Activated CD8-positive, alpha-beta memory T cell treated with anti-CD3 and anti-CD28 coated beads for 48 hours (primary cell): ENCODE measurements around the gene KAZN.

Experiments
- DNase-seq, 3 experiments: peaks; one replicate each; pipeline ENCODE4 v3.0.0-alpha.2; 2020; ENCODE audit warnings: low read depth in 2 of 3, low spot score in 2 of 3

The KAZN gene

DNA sequence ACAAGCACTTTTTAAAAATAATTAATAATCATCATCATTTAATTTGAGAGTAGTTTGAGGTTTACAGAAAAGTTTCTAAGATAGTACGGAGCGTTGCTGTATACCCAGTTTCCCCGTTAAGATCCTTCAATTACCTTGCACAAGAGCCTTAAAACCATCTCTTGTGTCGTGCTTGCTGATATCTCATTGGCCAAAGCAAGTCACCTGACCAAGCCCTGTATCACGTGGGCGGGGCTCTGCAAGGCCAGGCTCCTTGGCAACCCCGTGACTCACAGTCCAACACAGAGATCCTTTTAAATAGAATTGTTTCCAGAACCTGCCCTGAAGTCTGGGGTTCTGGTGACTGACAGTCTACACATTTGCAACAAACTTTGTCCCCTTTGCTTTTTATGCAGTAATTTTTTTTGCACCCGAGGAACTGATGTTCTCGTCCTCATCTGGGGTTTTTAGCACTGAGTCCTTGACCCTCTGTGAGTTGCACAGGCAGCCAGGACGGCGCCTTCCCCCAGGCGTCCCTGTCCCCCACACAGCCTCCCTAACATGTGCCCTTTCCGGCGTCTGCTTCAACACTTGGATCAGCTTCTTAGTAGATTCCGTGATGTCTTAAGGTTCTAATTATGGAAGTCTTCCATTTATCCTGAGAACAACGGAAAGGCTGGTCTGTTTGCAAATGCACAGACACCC is 371.8 kb downstream of the KAZN start:
- DNase-seq: no peak

- DNase-seq: no peak
These were observed 372.3 kb downstream of the KAZN start for GRCh38 chr1:14970799-14971141.

DNA sequence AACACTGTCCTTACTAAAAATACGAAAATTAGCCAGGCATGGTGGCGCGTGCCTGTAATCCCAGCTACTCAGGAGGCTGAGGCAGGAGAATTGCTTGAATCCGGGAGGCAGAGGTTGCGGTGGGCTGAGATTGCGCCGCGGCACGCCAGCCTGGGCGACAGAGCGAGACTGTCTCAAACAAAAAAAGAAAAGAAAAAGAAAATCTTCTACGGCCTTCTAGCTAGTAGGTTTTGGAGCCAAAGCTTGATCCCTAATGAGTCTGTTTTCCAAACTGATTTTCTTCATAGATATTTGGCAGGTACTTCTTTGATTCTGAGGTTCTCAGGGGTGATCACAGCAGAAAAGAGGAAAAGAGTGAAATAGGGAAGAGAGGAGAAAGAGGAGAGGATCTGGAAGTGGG is 372.7 kb downstream of the KAZN start:
- no peak for DNase-seq

DNA sequence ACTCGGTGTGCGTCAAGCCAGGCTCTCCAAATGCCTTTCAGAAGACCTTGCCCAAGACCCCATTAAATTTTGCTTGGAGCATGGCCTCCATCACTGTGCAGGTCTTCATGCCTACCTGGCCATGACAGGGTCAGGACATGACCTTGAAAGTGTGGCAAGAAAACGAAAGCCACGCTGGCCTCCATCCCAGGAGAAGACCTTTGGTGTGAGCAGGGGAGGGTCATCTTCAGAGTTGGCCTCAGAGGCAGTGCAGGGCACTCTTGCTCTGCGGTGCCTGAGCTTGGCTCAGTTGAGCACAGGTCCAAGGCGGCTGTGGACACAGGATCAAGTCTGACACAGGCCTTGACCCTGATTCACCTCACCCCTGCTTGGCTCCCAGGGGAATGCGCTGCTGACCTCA is 373.6 kb downstream of the KAZN start:
- no peak for DNase-seq

DNA sequence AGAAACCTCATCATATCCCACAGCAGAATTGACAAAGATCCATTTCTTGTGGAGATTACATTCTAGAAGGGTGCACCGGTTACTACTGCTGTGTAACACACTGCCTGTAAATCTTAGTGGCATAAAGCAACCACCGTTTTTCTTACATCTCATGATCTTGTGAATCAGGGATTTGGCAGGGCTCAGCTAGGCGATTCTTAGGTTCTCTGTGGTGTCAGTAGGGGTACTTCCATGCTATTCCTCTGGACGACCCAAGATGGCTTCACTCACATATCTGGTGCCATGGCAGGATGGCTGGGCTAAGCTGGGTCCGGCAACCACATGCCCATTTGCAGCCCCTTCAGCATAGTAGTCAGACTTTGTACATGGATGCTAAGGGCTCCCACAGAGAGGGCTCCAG is 375.3 kb downstream of the KAZN start:
- no peak for DNase-seq

GRCh38 chr1:14974361-14974760 is 375.9 kb downstream of the KAZN start:
- no peak for DNase-seq

DNA sequence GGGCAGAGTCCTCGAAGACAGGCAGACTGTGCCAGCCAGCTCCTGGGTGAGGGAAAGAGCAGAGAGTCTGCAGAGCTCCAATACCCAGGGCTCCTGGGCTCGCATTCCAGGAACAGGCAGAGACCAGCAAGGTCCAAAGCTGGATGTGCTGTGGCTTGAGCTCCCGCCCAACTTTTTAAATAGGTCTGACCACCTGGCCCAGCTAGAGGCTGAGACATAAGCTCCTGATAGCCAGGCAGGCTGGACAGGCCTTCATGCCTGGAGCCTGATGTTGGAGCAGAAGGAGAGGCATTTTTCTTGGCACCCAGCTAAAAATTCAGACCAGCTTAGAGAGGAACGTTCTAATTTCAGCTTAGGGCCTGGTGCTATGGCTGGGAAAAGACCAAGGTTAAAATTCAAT is 376.6 kb downstream of the KAZN start:
- DNase-seq: no peak

- no peak for DNase-seq
These were observed 377.8 kb downstream of the KAZN start for GRCh38 chr1:14976256-14976655.

GRCh38 chr1:14977338-14977931 is 378.9 kb downstream of the KAZN start:
- no peak for DNase-seq

GRCh38 chr1:14980621-14981218 is 382.2 kb downstream of the KAZN start:
- DNase-seq: no peak

GRCh38 chr1:14982029-14982428 is 383.5 kb downstream of the KAZN start:
- DNase-seq: no peak

DNA sequence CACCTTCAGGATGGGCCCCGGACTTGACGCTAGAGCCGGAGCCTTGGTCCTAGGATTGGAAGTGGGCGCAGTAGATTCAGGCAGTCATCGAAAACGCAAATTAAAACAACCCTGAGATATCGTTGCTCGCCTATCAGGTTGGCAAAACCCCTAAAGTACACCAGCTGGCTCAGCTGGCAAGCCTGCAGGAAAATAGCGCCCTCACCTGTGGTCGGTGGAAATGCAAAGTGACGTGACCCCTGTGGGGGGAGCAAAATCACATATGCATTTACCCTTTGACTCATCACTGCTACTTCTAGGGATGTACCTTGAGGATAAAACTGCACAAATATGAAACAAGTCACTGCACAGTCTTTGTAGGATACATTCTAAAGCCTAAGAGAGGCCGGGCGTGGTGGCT is 384.8 kb downstream of the KAZN start:
- DNase-seq: no peak

GRCh38 chr1:14986168-14986567 is 387.7 kb downstream of the KAZN start:
- no peak for DNase-seq

DNA sequence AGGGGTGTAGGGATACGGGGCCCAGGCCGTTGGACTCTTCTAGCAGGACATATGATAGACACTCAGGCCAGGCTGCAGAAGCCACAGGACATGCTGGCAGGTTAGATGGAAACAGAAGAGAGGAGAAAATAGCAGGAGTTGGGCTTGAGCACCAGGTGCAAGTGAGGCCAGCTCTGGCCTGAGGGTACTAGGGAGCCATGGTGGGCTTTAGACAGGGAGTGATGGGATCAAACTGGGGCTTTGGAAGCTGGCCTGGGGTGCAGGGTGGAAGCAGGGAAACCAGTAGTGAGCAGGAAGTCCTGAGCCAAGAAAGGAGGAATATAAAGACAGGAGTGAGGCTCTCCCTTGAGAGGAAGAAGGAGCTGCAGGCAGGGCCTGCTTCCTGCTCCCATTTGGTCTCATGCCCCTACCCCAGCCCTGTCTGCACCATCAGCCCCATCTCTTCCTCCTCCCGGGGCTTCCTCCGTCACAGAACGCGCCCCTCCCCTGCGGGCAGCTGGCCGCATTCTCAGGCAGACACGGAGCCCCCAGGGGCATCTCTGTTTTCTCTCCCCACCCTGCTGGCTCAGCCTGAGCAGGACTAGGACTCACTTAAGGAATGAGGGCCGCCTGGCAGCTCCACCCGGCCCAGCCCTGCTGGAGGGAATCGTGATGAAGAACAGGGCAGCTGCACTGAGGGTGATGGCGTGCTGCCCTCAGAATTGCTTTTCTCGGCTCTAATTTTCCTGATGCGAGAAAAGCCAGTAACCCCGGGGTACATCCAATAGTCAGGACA is 389.5 kb downstream of the KAZN start:
- DNase-seq: no peak

DNA sequence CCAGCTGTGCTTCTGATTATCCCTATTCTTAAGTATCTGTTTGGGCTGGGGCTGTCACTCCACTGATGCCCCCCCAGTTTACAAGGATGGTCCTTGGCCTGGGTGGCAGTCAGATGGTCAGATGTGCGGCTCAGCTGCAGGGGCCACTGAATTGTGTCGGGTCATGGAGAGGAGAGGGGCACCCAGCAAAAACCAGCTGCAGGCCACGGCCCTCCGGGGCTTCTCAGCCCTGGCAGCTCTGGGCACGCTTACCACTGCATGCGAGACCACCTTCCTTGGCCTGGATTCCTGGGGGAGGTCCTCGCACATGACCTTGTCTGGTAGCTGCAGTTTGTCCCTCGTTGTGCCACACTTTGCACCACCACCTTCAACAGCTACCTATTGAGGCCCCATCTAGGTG is 390.2 kb downstream of the KAZN start:
- DNase-seq: no peak

- DNase-seq: no peak
These were observed 391.6 kb downstream of the KAZN start for GRCh38 chr1:14989931-14990728.

DNA sequence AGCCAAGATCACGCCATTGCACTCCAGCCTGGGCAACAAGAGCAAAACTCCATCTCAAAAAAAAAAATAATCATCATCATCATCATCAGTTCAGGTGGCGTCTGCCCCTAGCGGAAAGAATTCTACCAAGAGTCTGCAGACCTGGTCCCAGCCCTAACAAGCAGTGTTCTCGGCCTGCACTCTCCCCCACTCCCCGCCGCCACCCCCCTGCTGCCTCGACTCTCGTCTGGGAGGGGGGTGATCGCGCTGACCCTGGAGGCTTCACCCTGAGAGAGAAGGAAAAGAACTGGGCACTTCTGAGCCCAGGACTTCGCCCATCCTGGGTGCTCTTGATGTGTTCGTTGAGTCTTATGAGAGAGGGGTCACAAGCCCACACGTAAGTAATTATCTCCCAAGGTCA is 394.9 kb downstream of the KAZN start:
- DNase-seq: no peak

DNA sequence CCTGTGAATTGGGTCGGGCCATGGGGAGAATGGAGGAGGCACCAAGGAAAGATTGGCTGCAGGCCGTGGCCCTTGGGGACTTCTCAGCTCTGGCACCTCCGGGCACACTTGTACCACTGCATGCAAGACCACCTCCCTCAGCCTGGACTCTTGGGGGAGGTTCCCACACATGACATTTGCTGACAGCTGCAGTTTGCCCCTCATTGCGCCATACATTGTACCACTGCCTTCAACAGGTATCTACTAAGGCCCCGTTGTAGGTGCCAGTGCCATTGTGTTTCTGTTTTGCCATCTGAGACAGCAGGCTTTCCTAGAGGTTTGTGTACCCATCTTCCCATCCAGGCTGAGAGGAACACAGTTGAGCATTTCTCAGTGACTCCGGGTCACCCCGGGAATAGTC is 395.7 kb downstream of the KAZN start:
- DNase-seq: no peak

- no peak for DNase-seq
These were observed 396.5 kb downstream of the KAZN start for GRCh38 chr1:14994841-14995437.

GRCh38 chr1:14996133-14997050 is 397.9 kb downstream of the KAZN start:
- DNase-seq: no peak
